SK-N-SH (cell line): ENCODE results near the gene ITGA5. TPM values are rescaled to one million over a fixed set of nuclear protein-coding genes. Genes with fewer than 3 reads are reported as not detected.

Experiments used
- CTCF ChIA-PET: fragments of 300-600, 350-600 bp; formaldehyde crosslinking; extraction: SDS; loops from one replicate; lab custom pipeline; 2021; lab: Yijun Ruan, JAX
- POLR2A ChIA-PET: fragments of 350-600 bp; sonication (Branson Sonifier 250); formaldehyde crosslinking; extraction: SDS; loops from one replicate; lab custom pipeline; 2020; ENCODE audit warnings: antibody characterized with exemption, inconsistent platforms; lab: Yijun Ruan, JAX
- DNase-seq: peaks from one replicate; pipeline ENCODE4 v3.0.0; 2012
- H2AFZ ChIP-seq: fragments of 200-600 bp; sonication (generic); 2 replicates; pipeline ENCODE4 v1.8.1; 2016; ENCODE audit warnings: antibody characterized with exemption, mild to moderate bottlenecking, low read depth
- H3F3A ChIP-seq: fragments of 200-600 bp; sonication (generic); replicated peaks from 2 replicates; pipeline ENCODE3; 2016; ENCODE audit warnings: antibody characterized with exemption, mild to moderate bottlenecking; ENCODE audit not compliant: insufficient read depth
- H3K27ac ChIP-seq, 2 experiments: fragments of 200-500 bp in 1 of 2; fragments of 200-600 bp in 1 of 2; sonication (Bioruptor generic) in 1 of 2; sonication (generic), shearing (Covaris generic) in 1 of 2; 2 replicates each; pipeline versions ENCODE4 v1.5.1 to v1.6.1; 2014 to 2016; ENCODE audit warnings: low read depth in 2 of 2, inconsistent platforms in 1 of 2, low read length in 1 of 2, mild to moderate bottlenecking in 1 of 2, mixed read lengths in 1 of 2
- H3K27me3 ChIP-seq: fragments of 200-600 bp; sonication (generic), shearing (Covaris generic); 2 replicates; pipeline ENCODE4 v1.6.1; 2016; ENCODE audit warnings: mixed run types; ENCODE audit not compliant: insufficient read depth
- H3K36me3 ChIP-seq, 2 experiments: fragments of 200-500 bp in 1 of 2; fragments of 200-600 bp in 1 of 2; sonication (Bioruptor generic) in 1 of 2; sonication (generic) in 1 of 2; replicated peaks in 1 of 2; 2 replicates each; pipeline versions ENCODE3 to v1.5.1; 2014 to 2016; ENCODE audit warnings: low read length in 1 of 2, mild to moderate bottlenecking in 1 of 2; ENCODE audit not compliant: insufficient read depth in 2 of 2, control insufficient read depth in 1 of 2
- H3K4me1 ChIP-seq, 2 experiments: fragments of 200-500 bp in 1 of 2; fragments of 200-600 bp in 1 of 2; sonication (Bioruptor generic) in 1 of 2; sonication (generic), shearing (Covaris generic) in 1 of 2; 2 replicates each; pipeline versions ENCODE4 v1.5.1 to v1.6.1; 2014 to 2016; ENCODE audit warnings: low read depth in 1 of 2, low read length in 1 of 2, mixed run types in 1 of 2; ENCODE audit not compliant: insufficient read depth in 2 of 2, control insufficient read depth in 1 of 2
- H3K4me2 ChIP-seq: fragments of 200-600 bp; sonication (generic), shearing (Covaris generic); 2 replicates; pipeline ENCODE4 v1.6.1; 2017; ENCODE audit warnings: mixed run types
- H3K4me3 ChIP-seq, 2 experiments: fragments of 200-500 bp in 1 of 2; fragments of 200-600 bp in 1 of 2; sonication (Bioruptor generic) in 1 of 2; sonication (generic), shearing (Covaris generic) in 1 of 2; 2 replicates each; pipeline versions ENCODE4 v1.5.1 to v1.8.1; 2014 to 2016; ENCODE audit warnings: low read depth in 2 of 2, inconsistent platforms in 1 of 2, low read length in 1 of 2, mild to moderate bottlenecking in 1 of 2, mixed read lengths in 1 of 2, moderate library complexity in 1 of 2
- H3K79me2 ChIP-seq: fragments of 200-600 bp; sonication (generic); 2 replicates; pipeline ENCODE4 v1.8.1; 2017; ENCODE audit warnings: mild to moderate bottlenecking; ENCODE audit not compliant: insufficient read depth
- H3K9ac ChIP-seq: fragments of 200-600 bp; sonication (generic); 2 replicates; pipeline ENCODE4 v1.6.1; 2017; ENCODE audit warnings: mixed run types
- H3K9me2 ChIP-seq: fragments of 200-600 bp; sonication (generic); 2 replicates; pipeline ENCODE4 v1.6.1; 2017; ENCODE audit warnings: mixed run types
- H3K9me3 ChIP-seq: fragments of 200-600 bp; sonication (generic); 2 replicates; pipeline ENCODE4 v1.6.1; 2017; ENCODE audit warnings: mixed run types, mild to moderate bottlenecking, moderate library complexity
- H4K20me1 ChIP-seq: fragments of 200-600 bp; sonication (generic); 2 replicates; pipeline ENCODE4 v1.6.1; 2017; ENCODE audit warnings: mild to moderate bottlenecking, mixed run types; ENCODE audit not compliant: insufficient read depth
- EZH2phosphoT487 ChIP-seq: fragments of 200-600 bp; sonication (generic); IDR thresholded peaks from 2 replicates; pipeline ENCODE4 v1.6.1; 2017; ENCODE audit warnings: low read depth, mixed run types, mild to moderate bottlenecking, antibody characterized with exemption, moderate library complexity, borderline replicate concordance
- FOSL2 ChIP-seq: IDR thresholded peaks from 2 replicates; pipeline ENCODE4 v1.4.0; 2012; ENCODE audit warnings: low read depth, mild to moderate bottlenecking, moderate library complexity, borderline replicate concordance
- FOXJ3 ChIP-seq: sonication (generic); formaldehyde crosslinking; IDR thresholded peaks from 2 replicates; pipeline ENCODE4 v1.5.1; 2020; ENCODE audit warnings: mild to moderate bottlenecking, missing genetic modification reagents
- FOXM1 ChIP-seq: IDR thresholded peaks from 2 replicates; pipeline ENCODE4 v1.4.0; 2012; ENCODE audit warnings: low read depth, mild to moderate bottlenecking
- GABPA ChIP-seq: IDR thresholded peaks from 2 replicates; pipeline ENCODE4 v1.4.0; 2012; ENCODE audit warnings: low read depth, mild to moderate bottlenecking
- MEF2A ChIP-seq: IDR thresholded peaks from 2 replicates; pipeline ENCODE4 v1.4.0; 2012; ENCODE audit warnings: low read depth, borderline replicate concordance
- MXI1 ChIP-seq: IDR thresholded peaks from 2 replicates; pipeline ENCODE4 v1.6.1; 2012; ENCODE audit warnings: mild to moderate bottlenecking, low read depth, low read length, improper control_type of control experiment
- NFIC ChIP-seq: IDR thresholded peaks from 2 replicates; pipeline ENCODE4 v1.4.0; 2012; ENCODE audit warnings: borderline replicate concordance
- NRF1 ChIP-seq: IDR thresholded peaks from 2 replicates; pipeline ENCODE4 v1.6.1; 2012; ENCODE audit warnings: low read depth, mild to moderate bottlenecking, low read length
- RCOR1 ChIP-seq: fragments of 150-350 bp; IDR thresholded peaks from 2 replicates; pipeline ENCODE4 v1.6.1; 2017; ENCODE audit warnings: antibody characterized with exemption, low read length
- RFX5 ChIP-seq: IDR thresholded peaks from 2 replicates; pipeline ENCODE4 v1.6.1; 2012; ENCODE audit warnings: mild to moderate bottlenecking, improper control_type of control experiment, low read length
- RXRA ChIP-seq: IDR thresholded peaks from 2 replicates; pipeline ENCODE4 v1.4.0; 2012; ENCODE audit warnings: low read depth, mild to moderate bottlenecking, borderline replicate concordance
- SIN3A ChIP-seq: IDR thresholded peaks from 2 replicates; pipeline ENCODE4 v1.6.1; 2012; ENCODE audit warnings: low read depth, mild to moderate bottlenecking, low read length, moderate library complexity, borderline replicate concordance
- TAF1 ChIP-seq: IDR thresholded peaks from 2 replicates; pipeline ENCODE4 v1.6.1; 2012; ENCODE audit warnings: low read depth, mild to moderate bottlenecking, low read length, moderate library complexity, borderline replicate concordance
- TEAD4 ChIP-seq: IDR thresholded peaks from 2 replicates; pipeline ENCODE4 v1.4.0; 2012; ENCODE audit warnings: mild to moderate bottlenecking, borderline replicate concordance; ENCODE audit not compliant: insufficient read depth
- WGBS: methylation state at CpG from one replicate; pipeline ENCODE4 v1.1.6; 2017; ENCODE audit warnings: low lambda C conversion rate; 5-methylcytosine and 5-hydroxymethylcytosine counted together
- polyA plus RNA-seq, 3 experiments: library from polyadenylated mRNA; depleted of rRNA; stranded (reverse); fragments of >200 nt; gene quantifications; 2 replicates each; pipeline ENCODE4 v1.2.3, GENCODE V29; 2012
- TF ChIP-seq, protein P1 (sequence below): IDR thresholded peaks from 2 replicates; pipeline ENCODE4 v1.6.1; 2012; ENCODE audit warnings: mild to moderate bottlenecking, low read depth, low read length, moderate library complexity
- TF ChIP-seq, protein P2 (sequence below): IDR thresholded peaks from 2 replicates; pipeline ENCODE4; 2012

ITGA5 gene
- polyA plus RNA-seq, 1 of the 3 experiments (the other 2 are of a cell fraction) = 52.5 TPM

DNA sequence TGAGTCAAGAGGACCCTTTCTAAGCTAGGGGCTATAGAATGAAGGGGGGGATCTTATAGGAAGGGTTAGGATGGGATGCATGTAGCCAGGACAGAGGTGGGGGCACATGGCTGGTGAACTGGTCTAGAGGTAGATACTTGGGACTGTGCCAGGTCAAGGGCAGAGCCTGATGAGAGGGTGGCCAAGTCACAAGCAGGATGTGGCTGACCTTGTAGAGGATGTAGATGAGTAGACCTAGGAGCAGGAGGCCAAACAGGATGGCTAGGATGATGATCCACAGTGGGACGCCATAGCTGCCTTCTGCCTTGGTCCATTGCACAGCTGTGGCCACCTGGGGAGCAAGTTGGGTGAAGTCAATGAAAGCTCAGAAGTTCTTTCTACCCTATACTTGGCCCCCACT lies 21.9 kb downstream of the ITGA5 start:
- no peak for DNase-seq
- Histone ChIP-seq H4K20me1 (no peaks in the 10 kb centered on the region), H2AFZ (no peak overlapping the region), H3K4me1 (no peaks in the 10 kb centered on the region), H3K27ac (no peak overlapping the region), H3K4me2 (no peak overlapping the region), H3K9me3 (no peaks in the 10 kb centered on the region), H3K9me2 (no peaks in the 10 kb centered on the region), H3F3A (peaks cover 22% of the 10 kb centered on the region), H3K27me3 (no peaks in the 10 kb centered on the region), H3K36me3 (peaks cover 45 to 56% of the 10 kb centered on the region in 2 experiments), H3K4me3 (no peak overlapping the region), H3K9ac (no peak overlapping the region), H3K79me2 (no peaks in the 10 kb centered on the region)
- TF ChIP-seq FOSL2 = no peak
- no peak for TF ChIP-seq RFX5
- no peak for TF ChIP-seq RXRA
- 100% methylated on average over 1 of the region's 1 CpG for WGBS
- ChIA-PET CTCF (interaction anchor here (2.4 to 12.3 kb wide), 5 partner anchors 11 to 50 kb away, joined by 17 to 490 read pairs (median 125); partner anchors contain the start of genes ITGA5 and ZNF385A), POLR2A (no interaction called here)

DNA sequence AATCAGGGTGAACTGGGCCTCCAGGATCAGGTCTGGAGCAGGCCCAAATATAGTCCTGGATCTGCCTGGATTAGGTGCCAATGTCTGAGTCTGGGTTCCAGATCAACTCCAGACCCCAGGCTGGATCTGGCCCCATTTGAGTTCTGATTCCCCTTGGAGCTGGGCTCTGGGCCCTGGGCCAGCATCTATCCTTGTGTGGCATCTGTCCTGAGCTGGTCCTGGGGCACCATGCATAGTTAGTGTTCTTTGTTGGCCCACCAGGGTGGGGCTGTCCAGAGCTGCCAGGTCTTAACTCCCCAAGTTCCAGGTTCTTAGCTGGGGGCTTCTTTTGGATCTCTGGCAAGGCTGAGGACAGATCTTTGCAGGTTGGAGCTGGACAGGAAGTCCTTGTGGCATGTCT lies 23.5 kb downstream of the ITGA5 start:
- Histone ChIP-seq H3K9ac (no peak overlapping the region), H4K20me1 (no peaks in the 10 kb centered on the region), H3K4me2 (no peak overlapping the region), H3K79me2 (no peaks in the 10 kb centered on the region), H3K9me3 (no peaks in the 10 kb centered on the region), H3K9me2 (no peaks in the 10 kb centered on the region), H3K36me3 (peaks cover 30 to 43% of the 10 kb centered on the region in 2 experiments), H2AFZ (no peak overlapping the region), H3K4me1 (peaks cover 0 to 10% of the 10 kb centered on the region in 2 experiments; a peak in 1 of 4 replicates), H3F3A (peaks cover 14% of the 10 kb centered on the region), H3K27ac (no peak overlapping the region), H3K4me3 (no peak overlapping the region), H3K27me3 (no peaks in the 10 kb centered on the region)
- ChIA-PET POLR2A (no interaction called here), CTCF (interaction anchor here (0.8 to 12.3 kb wide), 12 partner anchors 9 to 179 kb away, joined by 3 to 490 read pairs (median 4); partner anchors contain the start of genes ITGA5 and ZNF385A)
- DNase-seq = no peak
- TF ChIP-seq, protein P1, sequence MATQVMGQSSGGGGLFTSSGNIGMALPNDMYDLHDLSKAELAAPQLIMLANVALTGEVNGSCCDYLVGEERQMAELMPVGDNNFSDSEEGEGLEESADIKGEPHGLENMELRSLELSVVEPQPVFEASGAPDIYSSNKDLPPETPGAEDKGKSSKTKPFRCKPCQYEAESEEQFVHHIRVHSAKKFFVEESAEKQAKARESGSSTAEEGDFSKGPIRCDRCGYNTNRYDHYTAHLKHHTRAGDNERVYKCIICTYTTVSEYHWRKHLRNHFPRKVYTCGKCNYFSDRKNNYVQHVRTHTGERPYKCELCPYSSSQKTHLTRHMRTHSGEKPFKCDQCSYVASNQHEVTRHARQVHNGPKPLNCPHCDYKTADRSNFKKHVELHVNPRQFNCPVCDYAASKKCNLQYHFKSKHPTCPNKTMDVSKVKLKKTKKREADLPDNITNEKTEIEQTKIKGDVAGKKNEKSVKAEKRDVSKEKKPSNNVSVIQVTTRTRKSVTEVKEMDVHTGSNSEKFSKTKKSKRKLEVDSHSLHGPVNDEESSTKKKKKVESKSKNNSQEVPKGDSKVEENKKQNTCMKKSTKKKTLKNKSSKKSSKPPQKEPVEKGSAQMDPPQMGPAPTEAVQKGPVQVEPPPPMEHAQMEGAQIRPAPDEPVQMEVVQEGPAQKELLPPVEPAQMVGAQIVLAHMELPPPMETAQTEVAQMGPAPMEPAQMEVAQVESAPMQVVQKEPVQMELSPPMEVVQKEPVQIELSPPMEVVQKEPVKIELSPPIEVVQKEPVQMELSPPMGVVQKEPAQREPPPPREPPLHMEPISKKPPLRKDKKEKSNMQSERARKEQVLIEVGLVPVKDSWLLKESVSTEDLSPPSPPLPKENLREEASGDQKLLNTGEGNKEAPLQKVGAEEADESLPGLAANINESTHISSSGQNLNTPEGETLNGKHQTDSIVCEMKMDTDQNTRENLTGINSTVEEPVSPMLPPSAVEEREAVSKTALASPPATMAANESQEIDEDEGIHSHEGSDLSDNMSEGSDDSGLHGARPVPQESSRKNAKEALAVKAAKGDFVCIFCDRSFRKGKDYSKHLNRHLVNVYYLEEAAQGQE = no peak
- no peak for TF ChIP-seq FOXM1

DNA sequence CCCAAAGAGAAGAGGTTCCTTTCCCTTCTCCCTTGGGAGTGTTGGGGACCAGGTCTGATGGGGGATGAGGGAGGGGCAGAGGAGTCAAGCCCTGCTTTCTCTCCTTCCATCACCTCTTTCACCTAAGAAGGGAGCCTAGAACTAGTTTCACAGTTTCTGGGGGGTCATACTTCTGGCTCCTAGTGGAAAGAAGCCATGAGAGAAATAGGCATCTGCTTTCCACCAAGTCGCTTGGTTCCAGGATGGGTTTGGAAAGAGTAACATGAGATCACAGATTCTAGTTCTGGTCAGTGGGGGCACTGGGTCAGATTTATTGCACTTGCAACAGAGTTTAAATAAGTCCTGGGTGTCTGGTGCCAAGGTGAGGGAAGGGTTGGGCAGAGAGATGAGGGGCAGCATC lies 24.1 kb downstream of the ITGA5 start:
- Histone ChIP-seq H3K36me3 (peaks cover 24 to 37% of the 10 kb centered on the region in 2 experiments), H3K79me2 (no peaks in the 10 kb centered on the region), H3F3A (peaks cover 8% of the 10 kb centered on the region), H3K9ac (no peak overlapping the region), H3K4me1 (peaks cover 0 to 10% of the 10 kb centered on the region in 2 experiments; a peak in 1 of 4 replicates), H3K9me3 (no peaks in the 10 kb centered on the region), H3K9me2 (no peaks in the 10 kb centered on the region), H4K20me1 (no peaks in the 10 kb centered on the region), H3K4me3 (no peak overlapping the region), H3K27me3 (no peaks in the 10 kb centered on the region), H3K4me2 (no peak overlapping the region), H3K27ac (no peak overlapping the region), H2AFZ (no peak overlapping the region)
- DNase-seq = no peak
- POLR2A ChIA-PET = no interaction called here
- CTCF ChIA-PET = interaction anchor here (1.0 to 12.3 kb wide), 4 partner anchors 21 to 53 kb away, joined by 3 to 490 read pairs (median 64); partner anchors contain the start of gene ITGA5
- WGBS = 100% methylated on average over 1 of the region's 1 CpG
- TF ChIP-seq EZH2phosphoT487 = no peak
- TF ChIP-seq RXRA = no peak
- TF ChIP-seq, protein P2, sequence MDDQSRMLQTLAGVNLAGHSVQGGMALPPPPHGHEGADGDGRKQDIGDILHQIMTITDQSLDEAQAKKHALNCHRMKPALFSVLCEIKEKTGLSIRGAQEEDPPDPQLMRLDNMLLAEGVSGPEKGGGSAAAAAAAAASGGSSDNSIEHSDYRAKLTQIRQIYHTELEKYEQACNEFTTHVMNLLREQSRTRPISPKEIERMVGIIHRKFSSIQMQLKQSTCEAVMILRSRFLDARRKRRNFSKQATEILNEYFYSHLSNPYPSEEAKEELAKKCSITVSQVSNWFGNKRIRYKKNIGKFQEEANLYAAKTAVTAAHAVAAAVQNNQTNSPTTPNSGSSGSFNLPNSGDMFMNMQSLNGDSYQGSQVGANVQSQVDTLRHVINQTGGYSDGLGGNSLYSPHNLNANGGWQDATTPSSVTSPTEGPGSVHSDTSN = no peak
- TF ChIP-seq SIN3A = no peak
- no peak for TF ChIP-seq TEAD4
- TF ChIP-seq RFX5 = no peak
- TF ChIP-seq MEF2A = no peak
- no peak for TF ChIP-seq FOXJ3 (CRISPR knock-in tag)
- no peak for TF ChIP-seq NRF1
- no peak for TF ChIP-seq TAF1
- TF ChIP-seq GABPA = no peak
- TF ChIP-seq RCOR1 = no peak
- no peak for TF ChIP-seq MXI1
- no peak for TF ChIP-seq NFIC
